Thyroid gland (tissue), 4 donors: ENCODE results near the gene FBLN5. TPM values are rescaled to one million over a fixed set of nuclear protein-coding genes. Genes with fewer than 3 reads are reported as not detected.

Source experiments
- DNase-seq, 2 donors: peaks; one replicate each; pipeline ENCODE4 v3.0.0-alpha.2; 2019
- H3K27ac ChIP-seq, 3 donors: fragments of 200-600 bp; sonication (generic); 1 replicate in 2 of 3; 2 replicates in 1 of 3; pipeline ENCODE4 v1.5.1; 2016 to 2019; ENCODE audit warnings: mild to moderate bottlenecking in 1 of 3, moderate library complexity in 1 of 3
- H3K27me3 ChIP-seq: fragments of 200-600 bp; sonication (generic); one replicate; pipeline ENCODE4 v1.5.1; 2019
- H3K36me3 ChIP-seq, 2 donors: fragments of 200-600 bp; sonication (generic); one replicate each; pipeline ENCODE4 v1.5.1; 2016 to 2019
- H3K4me1 ChIP-seq, 2 donors: fragments of 200-600 bp; sonication (generic); one replicate each; pipeline ENCODE4 v1.5.1; 2017 to 2019
- H3K4me3 ChIP-seq, 3 donors: fragments of 200-600 bp; sonication (generic); replicated peaks in 1 of 3; 1 replicate in 2 of 3; 2 replicates in 1 of 3; pipeline ENCODE4 v1.5.1; 2016; ENCODE audit warnings: mild to moderate bottlenecking in 1 of 3
- H3K9me3 ChIP-seq: fragments of 200-600 bp; sonication (generic); one replicate; pipeline ENCODE4 v1.5.1; 2017
- CTCF ChIP-seq, 6 experiments: fragments of 200-600 bp in 3 of 6; fragments of 450-650 bp in 3 of 6; sonication (generic) in 3 of 6; IDR thresholded peaks; one replicate each; pipeline ENCODE4 v1.5.1; 2016 to 2019; ENCODE audit warnings: antibody characterized with exemption in 6 of 6, mild to moderate bottlenecking in 2 of 6, inconsistent platforms in 1 of 6, moderate library complexity in 1 of 6
- POLR2A ChIP-seq, 2 donors: fragments of 450-650 bp; IDR thresholded peaks; one replicate each; pipeline ENCODE4 v1.6.1; 2017; ENCODE audit warnings: antibody characterized with exemption in 2 of 2, mild to moderate bottlenecking in 2 of 2, moderate library complexity in 1 of 2
- WGBS, 2 donors: methylation state at CpG; one replicate each; pipeline ENCODE4 v1.1.5; 2017; 5-methylcytosine and 5-hydroxymethylcytosine counted together
- intact Hi-C: fragments of 100-400 bp; cut with DNase I; formaldehyde crosslinking; loops from one replicate; pipeline ENCODE4 v1.15.1; 2023
- total RNA-seq, 4 donors: library from RNA; depleted of rRNA; stranded (reverse); fragments of >200 nt; gene quantifications; one replicate each; pipeline ENCODE4 v1.2.3, GENCODE V29; 2016

Gene FBLN5
- total RNA-seq, 4 donors from 2014 or later = 71.5 to 110 (median 86.4) TPM

DNA sequence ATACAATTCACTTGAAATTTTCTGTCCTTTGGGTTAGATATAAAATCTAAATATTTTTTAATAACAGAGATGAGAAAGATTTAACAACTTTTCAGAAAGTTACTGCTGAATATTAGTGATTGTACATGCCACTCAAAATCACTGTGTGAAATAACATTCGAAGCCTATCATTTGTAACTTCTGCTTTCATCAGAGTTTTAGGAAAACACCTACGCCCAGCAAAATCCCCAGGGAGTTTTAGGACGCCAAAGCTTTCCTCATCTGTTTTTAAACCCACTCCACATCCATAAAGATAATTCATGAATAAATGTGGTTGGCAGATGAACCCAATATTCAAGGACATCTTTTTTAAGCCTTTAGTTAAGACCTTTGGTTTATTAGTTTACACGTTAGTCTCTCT is 104.1 kb downstream of the FBLN5 start:
- Histone ChIP-seq H3K4me1 (no peaks in the 10 kb centered on the region), H3K36me3 (no peaks in the 10 kb centered on the region), H3K27ac (no peak overlapping the region), H3K4me3 (no peak overlapping the region), H3K27me3 (no peaks in the 10 kb centered on the region), H3K9me3 (no peaks in the 10 kb centered on the region)
- TF ChIP-seq POLR2A (IDR thresholded peaks at IDR 0.05) (no peak), CTCF (IDR thresholded peaks at IDR 0.05) (no peak)
- WGBS, 2 donors = 81% methylated on average over 4 of the region's 4 CpGs
- intact Hi-C loops = no loop called here
- DNase-seq = no peak

- H3K9me3 ChIP-seq = no peaks in the 10 kb centered on the region
- H3K36me3 ChIP-seq = no peaks in the 10 kb centered on the region
- H3K4me3 ChIP-seq = no peak overlapping the region
- H3K27ac ChIP-seq = no peak overlapping the region
- DNase-seq = no peak
- intact Hi-C loops = no loop called here
- TF ChIP-seq POLR2A (IDR thresholded peaks at IDR 0.05) (no peak), CTCF (IDR thresholded peaks at IDR 0.05) (no peak)
- peaks cover 3 to 5% of the 10 kb centered on the region in 2 donors for H3K4me1 ChIP-seq
- H3K27me3 ChIP-seq = no peaks in the 10 kb centered on the region
Observed at GRCh38 chr14:91841065-91841464, 106.4 kb downstream of the FBLN5 start.

DNA sequence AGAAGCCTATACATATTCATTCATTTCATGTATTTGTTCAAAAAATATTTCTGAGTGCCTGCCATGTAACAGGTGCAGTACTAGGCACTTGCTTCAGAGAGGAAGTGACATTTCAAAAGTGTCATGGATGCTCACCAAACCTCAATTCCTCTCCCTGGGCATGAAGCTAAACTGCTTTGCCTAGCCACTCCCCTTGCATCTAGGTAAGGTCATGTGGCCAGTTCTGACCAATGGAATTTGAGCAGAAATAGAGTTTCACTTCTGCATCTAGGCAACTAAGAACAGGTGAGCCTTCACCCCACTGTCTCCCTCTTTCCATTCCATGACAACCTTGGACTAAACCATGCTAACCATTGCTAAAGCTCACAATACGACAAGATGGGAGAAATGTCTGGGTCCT is 107.7 kb downstream of the FBLN5 start:
- intact Hi-C loops = no loop called here
- no peaks in the 10 kb centered on the region for H3K36me3 ChIP-seq
- peaks cover 3 to 5% of the 10 kb centered on the region in 2 donors for H3K4me1 ChIP-seq
- H3K27me3 ChIP-seq = no peaks in the 10 kb centered on the region
- no peak overlapping the region for H3K4me3 ChIP-seq
- no peak overlapping the region for H3K27ac ChIP-seq
- TF ChIP-seq CTCF (IDR thresholded peaks at IDR 0.05) (no peak), POLR2A (IDR thresholded peaks at IDR 0.05) (no peak)
- no peaks in the 10 kb centered on the region for H3K9me3 ChIP-seq
- 89 to 96% methylated on average over 1 of the region's 1 CpG for WGBS, 2 donors
- DNase-seq = no peak

- peak; percentile 8 to 11 for DNase-seq
- Histone ChIP-seq H3K4me3 (peak overlapping the region in 2 of 3 donors; percentile 69 to 79), H3K4me1 (peaks cover 7 to 10% of the 10 kb centered on the region in 2 donors), H3K27me3 (no peaks in the 10 kb centered on the region), H3K36me3 (no peaks in the 10 kb centered on the region), H3K27ac (peak overlapping the region; percentile 55 to 93 (median 77)), H3K9me3 (no peaks in the 10 kb centered on the region)
- intact Hi-C loops = no loop called here
- TF ChIP-seq POLR2A (IDR thresholded peaks at IDR 0.05) = no peak
- no peak for TF ChIP-seq CTCF (IDR thresholded peaks at IDR 0.05)
- WGBS, 2 donors = 62% methylated on average over 12 of the region's 12 CpGs
Observed at GRCh38 chr14:91837076-91837475, 110.4 kb downstream of the FBLN5 start.

- H3K36me3 ChIP-seq = no peaks in the 10 kb centered on the region
- 0 to 1% methylated on average over 20 to 54 of the region's 84 CpGs for WGBS, 2 donors
- peak; percentile 92 to 95 for DNase-seq
- peak overlapping the region; percentile 71 to 85 (median 79) for H3K4me3 ChIP-seq
- H3K9me3 ChIP-seq = no peaks in the 10 kb centered on the region
- no peaks in the 10 kb centered on the region for H3K27me3 ChIP-seq
- intact Hi-C loops = no loop called here
- TF ChIP-seq POLR2A (IDR thresholded peaks at IDR 0.05) = peak; percentile 24 to 89
- peak in 1 of 6 experiments; percentile 13 for TF ChIP-seq CTCF (IDR thresholded peaks at IDR 0.05)
- peak overlapping the region; percentile 77 to 93 (median 92) for H3K27ac ChIP-seq
- peaks cover 13 to 16% of the 10 kb centered on the region in 2 donors for H3K4me1 ChIP-seq
Observed at GRCh38 chr14:91835920-91836843, 111.3 kb downstream of the FBLN5 start.
